Ectodermal cell (in vitro differentiated cells): Measurements from ENCODE around the gene NKX2-1.

Source experiments
- H3K27ac ChIP-seq: 2 replicates; pipeline ENCODE4 v1.7.0; 2013; ENCODE audit warnings: mild to moderate bottlenecking, low read depth, low read length; ENCODE audit not compliant: insufficient read depth, poor library complexity, severe bottlenecking
- H3K27me3 ChIP-seq: 2 replicates; pipeline ENCODE4 v1.7.0; 2013; ENCODE audit warnings: mild to moderate bottlenecking, low read length; ENCODE audit not compliant: insufficient read depth, control insufficient read depth, poor library complexity, severe bottlenecking
- H3K36me3 ChIP-seq: one replicate; pipeline ENCODE4 v1.7.0; 2013; ENCODE audit warnings: low read length; ENCODE audit not compliant: control insufficient read depth, insufficient read depth
- H3K4me1 ChIP-seq: one replicate; pipeline ENCODE4 v1.7.0; 2013; ENCODE audit warnings: low read length; ENCODE audit not compliant: control insufficient read depth, insufficient read depth
- H3K4me3 ChIP-seq: 2 replicates; pipeline ENCODE4 v1.7.0; 2013; ENCODE audit warnings: low read depth, low read length, control low read depth; ENCODE audit not compliant: insufficient read depth
- H3K9me3 ChIP-seq: 2 replicates; pipeline ENCODE4 v1.7.0; 2013; ENCODE audit warnings: mild to moderate bottlenecking, low read length, moderate library complexity; ENCODE audit not compliant: control insufficient read depth
- WGBS, 2 experiments: methylation state at CpG; one replicate each; pipeline ENCODE4 v1.1.7; 2013; ENCODE audit warnings: missing lambda C conversion rate in 2 of 2; 5-methylcytosine and 5-hydroxymethylcytosine counted together

Gene NKX2-1

GRCh38 chr14:36504771-36505175 lies 15.3 kb downstream of the NKX2-1 start:
- Histone ChIP-seq H3K27me3 (peaks cover 100% of the 10 kb centered on the region), H3K4me3 (no peak overlapping the region)

GRCh38 chr14:36503771-36504741 lies 16.0 kb downstream of the NKX2-1 start:
- Histone ChIP-seq H3K36me3 (no peaks in the 10 kb centered on the region), H3K27me3 (peaks cover 100% of the 10 kb centered on the region), H3K27ac (no peak overlapping the region), H3K4me3 (no peak overlapping the region), H3K9me3 (no peaks in the 10 kb centered on the region), H3K4me1 (peaks cover 19% of the 10 kb centered on the region)
- 2 to 3% methylated on average over 68 of the region's 68 CpGs for WGBS, 2 experiments

More at GRCh38 chr14:36504771-36505175, 15.3 kb downstream of the NKX2-1 start:
- 0 to 2% methylated on average over 6 of the region's 6 CpGs for WGBS, 2 experiments
- Histone ChIP-seq H3K36me3 (no peaks in the 10 kb centered on the region), H3K27ac (no peak overlapping the region), H3K9me3 (no peaks in the 10 kb centered on the region), H3K4me1 (peaks cover 19% of the 10 kb centered on the region)

GRCh38 chr14:36502558-36503508 lies 17.2 kb downstream of the NKX2-1 start:
- Histone ChIP-seq H3K27ac (no peak overlapping the region), H3K27me3 (peaks cover 100% of the 10 kb centered on the region), H3K9me3 (no peaks in the 10 kb centered on the region), H3K36me3 (no peaks in the 10 kb centered on the region), H3K4me1 (peaks cover 19% of the 10 kb centered on the region), H3K4me3 (no peak overlapping the region)
- 39 to 40% methylated on average over 1 to 2 of the region's 2 CpGs for WGBS, 2 experiments

- Histone ChIP-seq H3K27me3 (peaks cover 100% of the 10 kb centered on the region), H3K9me3 (no peaks in the 10 kb centered on the region), H3K27ac (no peak overlapping the region), H3K36me3 (no peaks in the 10 kb centered on the region), H3K4me1 (peaks cover 2% of the 10 kb centered on the region), H3K4me3 (no peak overlapping the region)
- WGBS, 2 experiments: 19 to 20% methylated on average over 2 of the region's 2 CpGs
These were observed 21.1 kb downstream of the NKX2-1 start for GRCh38 chr14:36498938-36499337.

- Histone ChIP-seq H3K9me3 (no peaks in the 10 kb centered on the region), H3K36me3 (no peaks in the 10 kb centered on the region), H3K27me3 (peaks cover 100% of the 10 kb centered on the region), H3K4me1 (no peaks in the 10 kb centered on the region), H3K4me3 (no peak overlapping the region), H3K27ac (no peak overlapping the region)
- 92% methylated on average over 2 to 3 of the region's 4 CpGs for WGBS, 2 experiments
These were observed 23.7 kb downstream of the NKX2-1 start for GRCh38 chr14:36496346-36496745.

- no peaks in the 10 kb centered on the region for H3K4me1 ChIP-seq
- H3K27ac ChIP-seq: no peak overlapping the region
- H3K27me3 ChIP-seq: peaks cover 100% of the 10 kb centered on the region
- no peak overlapping the region for H3K4me3 ChIP-seq
- 29 to 56% methylated on average over 1 to 2 of the region's 3 CpGs for WGBS, 2 experiments
- H3K36me3 ChIP-seq: no peaks in the 10 kb centered on the region
- no peaks in the 10 kb centered on the region for H3K9me3 ChIP-seq
These were observed 24.4 kb downstream of the NKX2-1 start for GRCh38 chr14:36495666-36496065.

GRCh38 chr14:36493761-36494160 lies 26.3 kb downstream of the NKX2-1 start:
- WGBS, 2 experiments: 23 to 27% methylated on average over 2 to 3 of the region's 3 CpGs
- no peaks in the 10 kb centered on the region for H3K9me3 ChIP-seq
- H3K27me3 ChIP-seq: peaks cover 99% of the 10 kb centered on the region
- H3K4me1 ChIP-seq: no peaks in the 10 kb centered on the region
- no peaks in the 10 kb centered on the region for H3K36me3 ChIP-seq
- no peak overlapping the region for H3K4me3 ChIP-seq
- no peak overlapping the region for H3K27ac ChIP-seq

- WGBS, 2 experiments: 76 to 96% methylated on average over 1 to 2 of the region's 2 CpGs
- no peaks in the 10 kb centered on the region for H3K9me3 ChIP-seq
- peaks cover 91% of the 10 kb centered on the region for H3K27me3 ChIP-seq
- H3K27ac ChIP-seq: no peak overlapping the region
- H3K4me1 ChIP-seq: no peaks in the 10 kb centered on the region
- H3K36me3 ChIP-seq: no peaks in the 10 kb centered on the region
- no peak overlapping the region for H3K4me3 ChIP-seq
These were observed 34.3 kb downstream of the NKX2-1 start for GRCh38 chr14:36485773-36486172.

GRCh38 chr14:36479344-36479743 lies 40.7 kb downstream of the NKX2-1 start:
- H3K27me3 ChIP-seq: peaks cover 60% of the 10 kb centered on the region
- H3K27ac ChIP-seq: no peak overlapping the region
- H3K4me1 ChIP-seq: no peaks in the 10 kb centered on the region
- WGBS, 2 experiments: 87 to 92% methylated on average over 4 of the region's 4 CpGs
- H3K4me3 ChIP-seq: no peak overlapping the region
- no peaks in the 10 kb centered on the region for H3K36me3 ChIP-seq
- H3K9me3 ChIP-seq: no peaks in the 10 kb centered on the region

- Histone ChIP-seq H3K9me3 (no peaks in the 10 kb centered on the region), H3K27ac (no peak overlapping the region), H3K4me3 (no peak overlapping the region), H3K4me1 (no peaks in the 10 kb centered on the region), H3K27me3 (peaks cover 55% of the 10 kb centered on the region), H3K36me3 (no peaks in the 10 kb centered on the region)
- WGBS, 2 experiments: 0% methylated on average over 1 of the region's 1 CpG; no CpG with 5 or more reads in 1 of the 2 experiments
These were observed 41.2 kb downstream of the NKX2-1 start for GRCh38 chr14:36478782-36479181.
